BJ (cell line): ENCODE results near the gene TNFRSF4. TPM values are rescaled to one million over a fixed set of nuclear protein-coding genes. Genes with fewer than 3 reads are reported as not detected.

Experiments used
- CTCF ChIA-PET: fragments of 350-600 bp; formaldehyde crosslinking; extraction: SDS; loops from one replicate; lab custom pipeline; 2021; ENCODE audit warnings: antibody characterized with exemption, inconsistent platforms; lab: Yijun Ruan, JAX
- POLR2A ChIA-PET: fragments of 300-600 bp; sonication (Branson Sonifier 250); formaldehyde crosslinking; extraction: SDS; loops from one replicate; lab custom pipeline; 2021; ENCODE audit warnings: antibody characterized with exemption; lab: Charles Lee
- DNase-seq: peaks from one replicate; pipeline ENCODE4 v3.0.0-alpha.2; 2011; ENCODE audit warnings: low read depth
- H3K27me3 ChIP-seq: 2 replicates; pipeline ENCODE4 v1.6.0; 2011; ENCODE audit warnings: low read length; ENCODE audit not compliant: control insufficient read depth, insufficient read depth
- H3K36me3 ChIP-seq: 2 replicates; pipeline ENCODE4 v1.5.1; 2011; ENCODE audit warnings: low read length; ENCODE audit not compliant: control insufficient read depth, insufficient read depth
- H3K4me3 ChIP-seq: 2 replicates; pipeline ENCODE4 v1.5.1; 2011; ENCODE audit warnings: low read depth, mild to moderate bottlenecking, control low read depth, low read length
- polyA plus RNA-seq: library from polyadenylated mRNA; depleted of rRNA; stranded (reverse); fragments of >200 nt; gene quantifications from 2 replicates; pipeline ENCODE4 v1.2.3, GENCODE V29; 2011
- TF ChIP-seq, protein P1 (sequence below): IDR thresholded peaks from 2 replicates; pipeline ENCODE4 v1.5.1; 2011; ENCODE audit warnings: low read depth, mild to moderate bottlenecking, control low read depth, inconsistent platforms, low read length, moderate library complexity; ENCODE audit not compliant: insufficient read depth

The TNFRSF4 gene
- polyA plus RNA-seq, 1 experiment: not detected

DNA sequence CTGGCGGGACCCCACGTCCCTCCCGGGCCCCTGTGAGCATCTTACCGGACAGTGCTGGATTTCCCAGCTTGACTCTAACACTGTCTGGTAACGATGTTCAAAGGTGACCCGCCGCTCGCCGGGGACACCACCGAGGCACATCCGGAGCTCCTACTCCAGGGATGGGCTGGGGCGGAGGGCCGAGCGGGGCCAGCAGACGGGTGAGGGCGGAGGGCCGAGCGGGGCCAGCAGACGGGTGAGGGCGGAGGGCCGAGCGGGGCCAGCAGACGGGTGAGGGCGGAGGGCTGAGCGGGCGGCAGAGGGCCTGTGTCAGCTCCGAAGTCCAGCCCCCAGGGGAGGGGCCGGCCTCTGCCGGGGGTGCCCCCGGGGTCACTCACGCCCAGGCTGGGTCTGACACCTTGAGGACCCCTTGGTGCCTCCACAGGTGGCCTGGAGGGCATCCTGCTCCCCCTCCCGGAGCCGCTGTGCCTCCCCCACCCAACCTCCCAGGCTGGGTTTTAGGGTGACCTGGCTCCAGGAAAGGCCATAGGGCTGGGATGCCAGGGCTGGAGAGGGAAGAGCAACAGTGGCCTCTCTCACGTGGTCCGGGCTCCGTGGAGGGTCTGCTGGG, 46.0 kb downstream of the TNFRSF4 start:
- Histone ChIP-seq H3K27me3 (peaks cover 10% of the 10 kb centered on the region), H3K36me3 (no peaks in the 10 kb centered on the region), H3K4me3 (no peak overlapping the region)
- POLR2A ChIA-PET: no interaction called here
- no peak for DNase-seq
- TF ChIP-seq, protein P1, sequence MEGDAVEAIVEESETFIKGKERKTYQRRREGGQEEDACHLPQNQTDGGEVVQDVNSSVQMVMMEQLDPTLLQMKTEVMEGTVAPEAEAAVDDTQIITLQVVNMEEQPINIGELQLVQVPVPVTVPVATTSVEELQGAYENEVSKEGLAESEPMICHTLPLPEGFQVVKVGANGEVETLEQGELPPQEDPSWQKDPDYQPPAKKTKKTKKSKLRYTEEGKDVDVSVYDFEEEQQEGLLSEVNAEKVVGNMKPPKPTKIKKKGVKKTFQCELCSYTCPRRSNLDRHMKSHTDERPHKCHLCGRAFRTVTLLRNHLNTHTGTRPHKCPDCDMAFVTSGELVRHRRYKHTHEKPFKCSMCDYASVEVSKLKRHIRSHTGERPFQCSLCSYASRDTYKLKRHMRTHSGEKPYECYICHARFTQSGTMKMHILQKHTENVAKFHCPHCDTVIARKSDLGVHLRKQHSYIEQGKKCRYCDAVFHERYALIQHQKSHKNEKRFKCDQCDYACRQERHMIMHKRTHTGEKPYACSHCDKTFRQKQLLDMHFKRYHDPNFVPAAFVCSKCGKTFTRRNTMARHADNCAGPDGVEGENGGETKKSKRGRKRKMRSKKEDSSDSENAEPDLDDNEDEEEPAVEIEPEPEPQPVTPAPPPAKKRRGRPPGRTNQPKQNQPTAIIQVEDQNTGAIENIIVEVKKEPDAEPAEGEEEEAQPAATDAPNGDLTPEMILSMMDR: no peak
- CTCF ChIA-PET: no interaction called here

DNA sequence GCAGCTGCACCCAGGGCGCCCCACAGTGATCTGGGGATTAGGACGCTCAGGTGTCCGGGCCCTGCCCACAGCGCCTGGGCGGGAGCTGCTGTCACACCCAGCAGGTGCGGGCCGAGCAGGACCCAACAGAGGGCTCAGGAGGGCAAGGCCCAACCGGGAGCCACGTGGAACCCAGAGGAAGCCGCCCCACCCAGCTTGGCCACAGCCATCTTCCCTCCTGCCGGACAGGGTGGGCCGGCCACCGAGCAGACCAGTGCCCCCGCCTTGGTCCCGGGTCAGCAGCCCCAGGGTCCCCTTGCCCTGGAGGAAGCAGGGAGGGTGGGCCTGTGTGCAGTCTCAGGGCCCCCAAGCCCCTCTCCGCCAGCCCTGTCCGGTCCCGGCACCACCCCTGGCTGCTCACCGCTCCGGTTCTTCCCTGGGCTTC, 46.5 kb downstream of the TNFRSF4 start:
- Histone ChIP-seq H3K36me3 (no peaks in the 10 kb centered on the region), H3K27me3 (peaks cover 9% of the 10 kb centered on the region), H3K4me3 (no peak overlapping the region)
- POLR2A ChIA-PET: no interaction called here
- TF ChIP-seq, protein P1: no peak
- CTCF ChIA-PET: no interaction called here
- no peak for DNase-seq

DNA sequence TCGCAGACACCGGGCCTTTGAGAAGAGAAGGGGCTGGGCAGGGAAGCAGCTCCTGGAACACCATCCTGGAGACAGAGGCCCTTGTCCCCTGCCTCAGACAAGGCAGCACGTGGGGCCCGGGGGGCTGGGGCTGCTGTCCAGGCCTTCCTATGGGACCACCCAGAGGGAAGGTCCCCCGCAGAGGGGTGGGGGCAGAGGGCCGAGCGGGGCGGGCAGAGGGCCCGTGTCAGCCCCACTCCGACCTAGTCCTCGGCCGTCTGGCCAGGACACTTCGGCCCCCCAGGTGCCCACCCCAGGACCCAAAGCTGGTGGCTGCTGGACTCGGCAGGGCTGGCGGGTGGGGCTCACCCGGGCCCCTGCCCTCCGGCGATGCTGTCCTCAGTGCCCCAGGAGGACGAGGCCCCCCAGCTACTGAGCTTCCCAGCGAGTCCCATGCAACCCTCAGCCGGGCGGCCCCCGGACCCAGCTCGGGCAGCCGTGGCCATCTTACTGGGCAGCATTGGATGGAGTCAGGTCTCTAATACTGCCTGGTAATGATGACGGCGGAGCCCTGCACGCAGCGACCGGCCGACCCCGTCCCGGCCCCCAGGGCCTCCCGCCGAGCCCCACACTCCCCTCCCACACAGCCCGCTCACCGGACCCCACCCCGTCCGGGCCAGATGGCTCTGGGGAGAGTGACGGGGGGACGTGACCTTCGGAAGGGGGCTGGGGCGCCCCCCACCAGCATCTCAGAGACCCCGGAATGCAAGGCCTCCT, 47.1 kb downstream of the TNFRSF4 start:
- Histone ChIP-seq H3K4me3 (no peak overlapping the region), H3K36me3 (no peaks in the 10 kb centered on the region), H3K27me3 (peaks cover 5% of the 10 kb centered on the region)
- no peak for DNase-seq
- POLR2A ChIA-PET: no interaction called here
- CTCF ChIA-PET: no interaction called here
- TF ChIP-seq, protein P1: no peak

DNA sequence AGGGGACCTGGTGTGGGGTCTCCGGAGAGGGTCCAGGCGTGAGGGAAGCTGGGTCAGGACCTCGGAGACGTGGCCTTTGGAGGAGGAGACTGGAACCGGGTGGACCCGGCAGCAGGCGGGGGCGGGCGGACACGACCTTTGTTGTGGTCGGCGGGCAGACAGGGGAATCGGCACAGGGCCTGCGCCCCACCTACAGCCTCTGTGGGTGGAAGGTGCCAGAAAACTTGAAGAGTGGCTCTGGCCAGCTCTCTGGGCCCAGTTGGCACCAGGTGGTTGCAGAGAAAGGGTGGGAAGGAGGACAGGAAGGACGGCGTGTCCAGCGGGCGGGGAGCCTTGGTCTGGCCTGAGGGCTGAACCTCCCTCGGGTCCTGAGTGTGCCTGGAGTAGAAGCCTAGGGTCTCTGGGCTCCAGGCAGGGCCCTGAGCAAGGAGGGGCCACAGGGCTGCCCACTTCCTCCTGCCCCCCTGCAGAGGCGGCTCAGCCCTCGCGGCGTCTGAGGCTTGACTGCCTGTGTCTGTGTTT, 48.0 kb downstream of the TNFRSF4 start:
- no peak overlapping the region for H3K4me3 ChIP-seq
- no peaks in the 10 kb centered on the region for H3K36me3 ChIP-seq
- POLR2A ChIA-PET: no interaction called here
- CTCF ChIA-PET: interaction anchor here (1.5 kb wide), 1 partner anchor 43 kb away, joined by 5 read pairs; no protein-coding TSS in a partner anchor
- TF ChIP-seq, protein P1: no peak
- H3K27me3 ChIP-seq: peaks cover 4% of the 10 kb centered on the region
- no peak for DNase-seq

DNA sequence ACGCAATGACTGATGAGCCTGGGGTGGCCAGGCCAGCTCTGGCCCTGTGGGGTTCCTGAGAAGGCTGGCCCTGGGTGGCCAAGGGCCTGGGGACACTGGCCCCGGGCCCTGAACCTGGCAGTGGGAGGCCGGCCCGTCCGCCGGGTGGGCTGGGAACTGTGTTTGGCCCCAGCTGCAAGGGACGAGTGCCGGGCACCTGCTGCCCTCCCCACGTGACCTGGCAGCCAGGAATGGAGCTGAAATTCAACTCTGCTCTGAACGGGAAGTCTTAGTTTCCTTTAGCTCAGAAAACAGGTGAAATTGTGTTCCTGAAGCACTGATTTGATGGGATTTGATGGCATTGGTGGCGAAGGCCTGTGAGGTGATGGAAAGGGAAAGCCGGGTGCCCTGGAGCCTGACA, 48.5 kb downstream of the TNFRSF4 start:
- no peaks in the 10 kb centered on the region for H3K36me3 ChIP-seq
- no peak for DNase-seq
- POLR2A ChIA-PET: no interaction called here
- H3K4me3 ChIP-seq: no peak overlapping the region
- TF ChIP-seq, protein P1: no peak
- CTCF ChIA-PET: interaction anchor here (1.5 kb wide), 1 partner anchor 43 kb away, joined by 5 read pairs; no protein-coding TSS in a partner anchor
- peaks cover 4% of the 10 kb centered on the region for H3K27me3 ChIP-seq
